HUDEP-2 (cell line): ENCODE results near the gene LCN10.
"Not testable (repeated sequence)": the region's sequence is repeated elsewhere in the genome, so short reads cannot be mapped to it uniquely, and the experiment has no call there.

Experiments
- DNase-seq, 76 experiments: peaks; one replicate each; lab custom pipeline; 2025; ENCODE audit not compliant: unreplicated experiment in 76 of 76; lab: John Stamatoyannopoulos, UW

The LCN10 gene

DNA sequence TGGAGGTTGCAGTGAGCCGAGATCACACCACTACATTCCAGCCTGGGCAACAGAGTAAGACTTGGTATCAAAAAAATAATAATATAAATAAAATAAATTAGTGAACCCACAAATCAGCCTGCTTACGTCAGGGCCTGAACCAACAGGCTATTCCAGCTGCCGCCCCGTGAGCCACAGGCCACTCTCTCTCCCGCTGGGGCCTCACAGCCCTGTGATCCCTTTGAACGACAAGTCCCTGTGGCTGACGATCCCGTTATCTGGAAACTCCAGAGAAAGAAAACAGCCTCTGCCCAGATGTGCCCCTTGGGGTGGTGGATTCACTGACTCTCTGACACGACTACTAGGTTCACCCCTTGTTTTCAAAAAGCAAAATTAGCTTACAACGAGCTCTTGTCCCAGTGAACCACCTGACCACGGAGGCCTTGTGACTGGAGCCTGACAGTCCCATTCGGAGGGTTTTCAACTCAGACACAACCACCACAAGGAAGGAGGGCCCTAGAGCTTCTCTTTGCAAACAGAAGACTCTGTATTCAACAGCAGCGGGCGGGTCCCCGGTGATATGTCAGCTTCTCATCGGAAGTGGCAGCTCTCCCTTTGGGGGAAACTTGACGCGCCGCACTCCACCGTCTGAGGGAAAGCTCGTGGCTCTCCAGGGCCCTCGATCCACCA, 34.8 kb downstream of the LCN10 start:
- no peak for DNase-seq

- DNase-seq, result no peak
Observed at GRCh38 chr9:136707011-136707410, 35.7 kb downstream of the LCN10 start.

DNA sequence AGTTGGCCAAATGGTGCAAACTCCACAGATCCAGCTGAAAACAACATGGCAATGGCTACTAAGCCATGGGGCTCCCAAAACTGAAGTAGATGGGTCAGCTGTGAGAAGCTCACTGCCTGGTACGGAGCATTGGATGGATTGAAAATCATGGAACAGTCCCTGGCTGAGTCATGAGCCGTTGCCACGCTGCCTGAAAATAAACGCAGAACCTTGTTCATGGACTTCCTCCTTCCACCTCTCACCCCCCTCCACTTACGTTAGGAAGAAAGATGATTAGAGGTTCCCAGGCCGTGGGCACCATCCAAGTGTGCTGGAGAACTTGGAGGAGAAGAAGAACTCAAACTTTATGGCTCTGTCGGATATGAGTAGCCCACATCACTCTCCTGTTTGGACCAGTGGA, 37.2 kb downstream of the LCN10 start:
- no peak for DNase-seq

DNA sequence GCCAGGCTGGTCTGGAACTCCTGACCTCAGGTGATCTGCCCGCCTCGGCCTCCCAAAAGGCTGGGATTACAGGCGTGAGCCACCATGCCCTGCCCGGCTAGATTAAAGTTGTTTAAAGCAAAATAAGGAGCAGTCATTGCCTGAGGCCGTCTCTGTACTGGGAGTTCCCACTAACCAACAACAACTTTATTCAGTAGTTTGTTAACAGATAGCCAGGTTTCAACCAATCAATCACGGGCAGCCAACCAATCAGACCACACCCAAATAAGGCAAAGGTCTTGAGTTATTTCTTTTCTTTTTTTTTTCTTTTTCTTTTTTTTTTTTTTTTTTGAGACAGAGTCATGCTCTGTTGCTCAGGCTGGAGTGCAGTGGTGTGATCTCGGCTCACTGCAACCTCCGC, 38.0 kb downstream of the LCN10 start:
- not testable (repeated sequence) for DNase-seq

DNA sequence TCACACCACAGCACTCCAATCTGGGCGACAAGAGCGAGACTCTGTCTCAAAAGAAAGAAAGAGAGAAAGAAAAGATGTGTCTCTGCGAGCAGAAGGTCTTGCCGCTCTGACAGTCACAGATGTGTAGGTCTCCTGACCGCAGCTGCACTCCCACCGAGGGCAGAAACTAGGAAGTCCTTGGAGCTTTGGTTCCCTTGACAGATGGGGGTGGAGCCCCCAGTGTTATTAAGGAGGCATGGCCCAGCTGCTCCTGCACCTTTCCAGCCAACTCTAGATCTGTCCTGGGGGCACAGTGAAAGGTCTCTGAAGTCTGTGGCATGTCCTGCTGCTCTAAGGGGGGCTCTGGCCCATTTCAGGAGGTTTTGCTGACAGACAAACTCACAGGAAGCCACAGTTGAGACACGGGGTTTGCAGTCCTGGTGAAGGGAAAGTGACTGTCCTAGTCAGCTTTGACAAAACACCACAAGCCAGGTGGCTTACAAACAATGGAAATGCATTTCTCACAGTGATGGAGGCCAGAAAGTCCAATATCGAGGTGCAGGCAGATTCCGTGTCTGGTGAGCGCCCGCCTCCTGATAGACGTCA, 39.4 kb downstream of the LCN10 start:
- DNase-seq, result no peak

- no peak for DNase-seq
Observed at GRCh38 chr9:136701668-136702053, 41.1 kb downstream of the LCN10 start.

- no peak for DNase-seq
Observed at GRCh38 chr9:136700959-136701667, 41.6 kb downstream of the LCN10 start.

- DNase-seq, result no peak
Observed at GRCh38 chr9:136700304-136700703, 42.4 kb downstream of the LCN10 start.

- DNase-seq, result no peak
Observed at GRCh38 chr9:136698635-136699246, 44.0 kb downstream of the LCN10 start.

- no peak for DNase-seq
Observed at GRCh38 chr9:136697821-136698526, 44.8 kb downstream of the LCN10 start.

DNA sequence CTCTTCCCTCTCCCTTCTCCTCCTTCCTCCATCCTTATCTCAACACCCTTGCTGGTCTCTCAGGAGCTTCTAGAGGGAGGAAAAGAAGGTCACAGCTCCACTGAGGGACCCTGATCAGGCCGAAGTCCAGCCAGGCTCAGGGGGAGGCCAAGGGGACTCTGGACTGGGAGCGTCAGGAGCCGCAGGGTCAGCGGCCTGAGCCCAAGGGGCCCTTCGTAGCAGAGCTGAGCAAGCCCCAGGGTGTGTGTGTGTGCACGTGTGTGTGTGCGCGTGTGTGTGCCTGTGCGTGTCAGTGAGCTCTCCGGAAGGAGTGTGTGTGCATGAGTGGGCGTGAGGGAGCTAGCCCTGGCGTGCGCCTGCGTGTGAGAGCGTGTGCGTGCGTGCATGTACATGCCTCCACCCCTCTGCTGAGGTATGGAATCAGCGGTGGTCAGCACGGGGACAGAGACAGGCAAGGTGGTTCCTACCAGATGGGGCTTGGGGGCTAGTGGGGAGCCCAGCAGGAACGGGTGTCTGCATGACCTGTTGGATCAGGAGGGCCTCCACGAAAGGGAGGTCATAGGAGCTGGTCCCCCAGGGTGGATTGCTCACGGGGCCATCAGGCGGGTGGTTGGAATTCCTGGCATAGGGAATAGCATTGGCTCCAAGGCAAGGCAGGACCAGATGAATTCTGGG, 45.5 kb downstream of the LCN10 start:
- DNase-seq, result no peak

DNA sequence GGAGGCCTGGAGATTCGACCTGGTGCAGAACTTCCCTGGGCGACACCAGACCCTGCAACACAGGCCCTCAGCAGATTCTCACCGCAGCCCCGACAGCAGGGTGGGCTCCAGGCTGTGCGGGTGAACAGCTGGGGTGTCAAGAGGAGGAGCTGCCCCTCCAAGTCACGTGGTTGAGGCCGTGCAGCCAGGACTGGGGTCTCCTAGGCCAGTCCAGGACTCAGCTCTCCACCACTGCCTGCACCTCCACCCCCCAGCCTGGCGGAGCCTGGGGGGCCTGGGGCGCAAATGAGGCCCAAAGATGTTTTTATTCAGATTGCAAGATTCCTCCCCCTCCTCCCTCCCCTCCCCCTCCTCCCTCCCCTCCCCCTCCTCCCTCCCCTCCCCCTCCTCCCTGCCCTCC, 46.2 kb downstream of the LCN10 start:
- no peak for DNase-seq

GRCh38 chr9:136695955-136696354, 46.8 kb downstream of the LCN10 start:
- no peak for DNase-seq

- DNase-seq, result no peak
Observed at GRCh38 chr9:136695435-136695895, 47.3 kb downstream of the LCN10 start.

- DNase-seq, result no peak
Observed at GRCh38 chr9:136694872-136695247, 47.9 kb downstream of the LCN10 start.

DNA sequence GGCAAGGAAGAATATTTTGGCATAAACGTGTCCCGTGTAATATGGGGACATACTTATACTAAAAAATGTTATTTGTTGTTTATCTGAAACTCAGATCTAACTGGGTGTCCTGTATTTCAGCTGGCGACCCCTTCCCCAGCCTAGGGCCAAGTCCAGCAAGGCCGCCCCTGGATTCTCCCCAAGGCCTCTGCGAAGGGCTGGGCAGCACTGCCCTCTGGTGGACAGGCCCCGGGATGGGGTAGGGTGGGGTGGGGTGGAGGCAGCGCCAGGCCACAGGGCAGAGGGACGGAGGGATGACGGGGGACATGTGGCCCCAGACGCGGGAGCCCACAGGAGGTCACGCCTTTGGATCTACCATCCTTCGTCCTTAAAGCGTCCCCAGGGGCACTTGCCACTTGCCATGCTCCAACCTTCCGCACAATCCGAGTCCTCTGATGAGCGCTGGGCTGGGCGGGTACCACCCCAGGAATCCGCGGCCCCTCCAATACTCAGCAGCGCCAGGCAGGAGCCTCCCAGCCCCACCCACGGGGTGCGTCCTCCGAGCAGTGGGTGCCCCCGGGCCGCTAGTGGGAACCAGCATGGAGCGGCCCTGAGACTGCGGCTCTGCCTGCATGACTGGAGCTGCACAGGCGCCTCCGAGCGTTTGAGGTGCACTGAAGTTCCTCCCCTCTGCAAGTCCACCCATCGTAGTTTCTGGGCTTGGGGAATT, 48.4 kb downstream of the LCN10 start:
- peak in 39 of 76 experiments; percentile 8 to 69 (median 41) for DNase-seq

- DNase-seq, result peak in 5 of 76 experiments; percentile 14 to 40 (median 26)
Observed at GRCh38 chr9:136693490-136694162, 49.1 kb downstream of the LCN10 start.

DNA sequence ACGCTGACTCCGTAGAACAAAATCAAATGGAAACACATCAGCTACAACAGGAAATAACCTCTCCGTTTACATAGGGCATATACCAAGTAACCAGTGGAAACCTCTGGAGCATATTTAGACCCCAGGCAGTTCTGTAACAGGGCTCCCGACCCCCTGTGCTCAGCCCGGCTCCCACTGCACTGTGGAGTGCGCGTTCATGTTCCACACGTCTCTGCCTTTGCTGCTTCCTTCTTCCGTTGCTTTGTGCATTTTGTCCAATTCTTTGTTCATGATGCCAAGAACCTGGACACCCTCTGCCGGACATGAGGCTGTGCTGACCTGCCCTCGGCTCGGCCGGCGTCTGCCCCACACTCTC, 49.6 kb downstream of the LCN10 start:
- no peak for DNase-seq
